Esophagus muscularis mucosa (tissue), 4 donors: ENCODE results near the gene TAPBPL. TPM values are rescaled to one million over a fixed set of nuclear protein-coding genes. Genes with fewer than 3 reads are reported as not detected.

Source experiments
- DNase-seq: peaks from one replicate; pipeline ENCODE4 v3.0.0-alpha.2; 2017; ENCODE audit errors: extremely low spot score
- H3K27ac ChIP-seq, 4 donors: fragments of 200-600 bp; sonication (generic); replicated peaks in 1 of 4; 1 replicate in 3 of 4; 2 replicates in 1 of 4; pipeline ENCODE4 v1.5.1; 2016 to 2019; ENCODE audit warnings: mild to moderate bottlenecking in 1 of 4
- H3K27me3 ChIP-seq, 4 donors: fragments of 200-600 bp; sonication (generic); one replicate each; pipeline versions ENCODE4 v1.5.1 to v1.6.0; 2016 to 2019
- H3K36me3 ChIP-seq, 4 donors: fragments of 200-600 bp; sonication (generic); one replicate each; pipeline ENCODE4 v1.5.1; 2016 to 2019
- H3K4me1 ChIP-seq, 4 donors: fragments of 200-600 bp; sonication (generic); one replicate each; pipeline ENCODE4 v1.5.1; 2016 to 2019
- H3K4me3 ChIP-seq, 4 donors: fragments of 200-600 bp; sonication (generic); 1 replicate in 2 of 4; 2 replicates in 2 of 4; pipeline ENCODE4 v1.5.1; 2016 to 2019; ENCODE audit warnings: mild to moderate bottlenecking in 4 of 4, moderate library complexity in 1 of 4
- H3K9me3 ChIP-seq, 4 donors: fragments of 200-600 bp; sonication (generic); 1 replicate in 3 of 4; 2 replicates in 1 of 4; pipeline ENCODE4 v1.5.1; 2016 to 2019
- CTCF ChIP-seq, 3 experiments: fragments of 200-600 bp in 2 of 3; fragments of 450-650 bp in 1 of 3; sonication (generic) in 2 of 3; IDR thresholded peaks; one replicate each; pipeline ENCODE4 v1.5.1; 2017 to 2019; ENCODE audit warnings: antibody characterized with exemption in 3 of 3, mild to moderate bottlenecking in 2 of 3, moderate library complexity in 1 of 3
- EP300 ChIP-seq: sonication (generic); formaldehyde crosslinking; IDR thresholded peaks from one replicate; pipeline ENCODE4 v1.6.1; 2017; ENCODE audit warnings: antibody characterized with exemption
- POLR2A ChIP-seq: fragments of 450-650 bp; IDR thresholded peaks from one replicate; pipeline ENCODE4 v1.6.1; 2017; ENCODE audit warnings: antibody characterized with exemption, moderate library complexity, mild to moderate bottlenecking, low read depth
- POLR2AphosphoS5 ChIP-seq, 2 donors: sonication (generic); formaldehyde crosslinking; IDR thresholded peaks; one replicate each; pipeline ENCODE4 v1.6.1; 2017; ENCODE audit warnings: antibody characterized with exemption in 2 of 2
- WGBS: methylation state at CpG from one replicate; pipeline ENCODE4 v1.1.5; 2018; 5-methylcytosine and 5-hydroxymethylcytosine counted together
- intact Hi-C: fragments of 100-400 bp; cut with DNase I; formaldehyde crosslinking; loops from one replicate; pipeline ENCODE4 v1.15.1; 2023
- total RNA-seq, 4 donors: library from RNA; depleted of rRNA; stranded (reverse); fragments of >200 nt; gene quantifications; one replicate each; pipeline versions ENCODE4 v1.1.0 to v1.2.1, GENCODE V29; 2016

The TAPBPL gene
- total RNA-seq, 4 donors from 2014 or later, result 12.4 to 25.8 (median 22.5) TPM

- no peak overlapping the region for H3K4me3 ChIP-seq
- no peaks in the 10 kb centered on the region for H3K27me3 ChIP-seq
- no peak overlapping the region for H3K27ac ChIP-seq
- intact Hi-C loops, result no loop called here
- H3K36me3 ChIP-seq, result peaks cover 0 to 25% (median 8%) of the 10 kb centered on the region in 4 donors
- TF ChIP-seq POLR2A (no peak), CTCF (IDR thresholded peaks at IDR 0.05) (no peak), POLR2AphosphoS5 (IDR thresholded peaks at IDR 0.05) (no peak), EP300 (no peak)
- H3K4me1 ChIP-seq, result no peaks in the 10 kb centered on the region
- no peak for DNase-seq
- no peaks in the 10 kb centered on the region for H3K9me3 ChIP-seq
- whole genome bisulfite sequencing, result 86% methylated on average over 3 of the region's 3 CpGs
Observed at GRCh38 chr12:6437586-6437985, 14.3 kb upstream of the TAPBPL start.

DNA sequence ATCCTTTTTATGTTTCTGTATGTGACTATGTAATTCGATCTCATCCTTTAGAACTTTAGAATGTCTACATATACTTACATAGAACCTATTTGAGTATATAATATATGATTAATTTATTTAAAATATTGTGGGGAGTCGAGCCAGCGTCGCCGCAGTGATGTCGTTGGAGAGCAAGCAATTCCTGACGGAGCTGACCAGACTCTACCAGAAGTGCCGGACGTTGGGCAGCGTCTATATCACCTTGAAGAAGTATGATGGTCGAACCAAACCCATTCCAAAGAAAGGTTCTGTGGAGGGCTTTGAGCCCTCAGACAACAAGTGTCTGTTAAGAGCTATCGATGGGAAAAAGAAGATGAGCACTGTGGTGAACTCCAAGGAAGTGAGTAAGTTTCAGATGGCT lies 13.5 kb upstream of the TAPBPL start:
- no peaks in the 10 kb centered on the region for H3K4me1 ChIP-seq
- WGBS, result 87% methylated on average over 12 of the region's 12 CpGs
- H3K36me3 ChIP-seq, result peaks cover 0 to 33% (median 10%) of the 10 kb centered on the region in 4 donors
- TF ChIP-seq POLR2A, result no peak
- TF ChIP-seq CTCF (IDR thresholded peaks at IDR 0.05), result no peak
- no peak for TF ChIP-seq POLR2AphosphoS5 (IDR thresholded peaks at IDR 0.05)
- no peak for TF ChIP-seq EP300
- H3K9me3 ChIP-seq, result no peaks in the 10 kb centered on the region
- H3K27me3 ChIP-seq, result no peaks in the 10 kb centered on the region
- intact Hi-C loops, result no loop called here
- no peak for DNase-seq
- H3K4me3 ChIP-seq, result no peak overlapping the region
- H3K27ac ChIP-seq, result no peak overlapping the region

GRCh38 chr12:6440391-6440790 lies 11.5 kb upstream of the TAPBPL start:
- TF ChIP-seq POLR2AphosphoS5 (IDR thresholded peaks at IDR 0.05), result no peak
- no peak for TF ChIP-seq POLR2A
- TF ChIP-seq EP300, result no peak
- no peak for TF ChIP-seq CTCF (IDR thresholded peaks at IDR 0.05)
- no peaks in the 10 kb centered on the region for H3K4me1 ChIP-seq
- peaks cover 0 to 53% (median 18%) of the 10 kb centered on the region in 4 donors for H3K36me3 ChIP-seq
- no peak for DNase-seq
- no peaks in the 10 kb centered on the region for H3K27me3 ChIP-seq
- no peaks in the 10 kb centered on the region for H3K9me3 ChIP-seq
- WGBS, result 46% methylated on average over 1 of the region's 1 CpG
- intact Hi-C loops, result no loop called here
- no peak overlapping the region for H3K4me3 ChIP-seq
- H3K27ac ChIP-seq, result no peak overlapping the region

GRCh38 chr12:6442836-6443235 lies 9.0 kb upstream of the TAPBPL start:
- WGBS, result 82% methylated on average over 9 of the region's 9 CpGs
- Histone ChIP-seq H3K36me3 (peaks cover 0 to 77% (median 31%) of the 10 kb centered on the region in 4 donors), H3K9me3 (no peaks in the 10 kb centered on the region), H3K27ac (no peak overlapping the region), H3K4me3 (no peak overlapping the region), H3K4me1 (peaks cover 0 to 2% (median 0%) of the 10 kb centered on the region in 4 donors), H3K27me3 (no peaks in the 10 kb centered on the region)
- no peak for DNase-seq
- intact Hi-C loops, result no loop called here
- TF ChIP-seq EP300, result no peak
- no peak for TF ChIP-seq POLR2A
- no peak for TF ChIP-seq CTCF (IDR thresholded peaks at IDR 0.05)
- TF ChIP-seq POLR2AphosphoS5 (IDR thresholded peaks at IDR 0.05), result no peak

DNA sequence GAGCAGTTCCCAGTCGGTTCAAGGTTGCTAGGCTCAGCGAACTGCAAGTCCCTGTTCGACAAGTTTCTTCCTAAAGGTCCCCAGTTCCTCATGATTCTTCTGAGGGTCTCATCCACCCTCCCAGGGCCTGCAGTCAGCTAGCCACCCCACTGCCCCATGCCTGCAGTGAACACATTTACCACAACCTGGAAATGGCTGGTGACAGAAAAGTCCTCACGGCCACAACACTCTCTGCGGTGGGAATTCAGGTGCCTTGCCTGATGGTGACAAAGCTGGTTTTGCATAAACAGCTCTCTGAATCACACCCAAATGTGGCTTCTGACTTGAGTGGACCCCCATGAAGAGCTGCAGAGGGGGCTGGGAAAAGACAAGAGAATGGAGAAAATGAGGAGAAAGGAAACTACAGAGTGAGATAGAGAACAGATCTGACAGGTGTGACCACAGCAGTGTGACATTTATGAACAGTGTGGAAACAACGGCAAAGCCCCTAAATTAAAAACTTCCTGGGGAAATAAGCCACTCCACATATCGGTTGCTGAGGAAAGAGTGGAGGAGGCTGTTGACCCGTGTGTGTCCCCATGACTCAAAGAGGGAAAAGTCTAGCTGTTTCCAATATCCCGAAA lies 8.4 kb upstream of the TAPBPL start:
- Histone ChIP-seq H3K27ac (no peak overlapping the region), H3K4me3 (no peak overlapping the region), H3K9me3 (no peaks in the 10 kb centered on the region), H3K36me3 (peaks cover 0 to 83% (median 34%) of the 10 kb centered on the region in 4 donors), H3K27me3 (no peaks in the 10 kb centered on the region), H3K4me1 (peaks cover 0 to 6% (median 3%) of the 10 kb centered on the region in 4 donors)
- no peak for TF ChIP-seq EP300
- TF ChIP-seq POLR2AphosphoS5 (IDR thresholded peaks at IDR 0.05), result no peak
- no peak for TF ChIP-seq CTCF (IDR thresholded peaks at IDR 0.05)
- TF ChIP-seq POLR2A, result no peak
- intact Hi-C loops, result no loop called here
- DNase-seq, result no peak
- WGBS, result 66% methylated on average over 8 of the region's 9 CpGs
